ENCODE data around the gene LXN. TPM values are rescaled to one million over a fixed set of nuclear protein-coding genes. Genes with fewer than 3 reads are reported as not detected.
"Not testable (repeated sequence)": the region's sequence is repeated elsewhere in the genome, so short reads cannot be mapped to it uniquely, and the experiment has no call there.

The LXN gene
- total and polyA plus RNA-seq, 7 experiments from 2014 or later, result 2.1 to 18.8 (median 6.7) TPM

DNA sequence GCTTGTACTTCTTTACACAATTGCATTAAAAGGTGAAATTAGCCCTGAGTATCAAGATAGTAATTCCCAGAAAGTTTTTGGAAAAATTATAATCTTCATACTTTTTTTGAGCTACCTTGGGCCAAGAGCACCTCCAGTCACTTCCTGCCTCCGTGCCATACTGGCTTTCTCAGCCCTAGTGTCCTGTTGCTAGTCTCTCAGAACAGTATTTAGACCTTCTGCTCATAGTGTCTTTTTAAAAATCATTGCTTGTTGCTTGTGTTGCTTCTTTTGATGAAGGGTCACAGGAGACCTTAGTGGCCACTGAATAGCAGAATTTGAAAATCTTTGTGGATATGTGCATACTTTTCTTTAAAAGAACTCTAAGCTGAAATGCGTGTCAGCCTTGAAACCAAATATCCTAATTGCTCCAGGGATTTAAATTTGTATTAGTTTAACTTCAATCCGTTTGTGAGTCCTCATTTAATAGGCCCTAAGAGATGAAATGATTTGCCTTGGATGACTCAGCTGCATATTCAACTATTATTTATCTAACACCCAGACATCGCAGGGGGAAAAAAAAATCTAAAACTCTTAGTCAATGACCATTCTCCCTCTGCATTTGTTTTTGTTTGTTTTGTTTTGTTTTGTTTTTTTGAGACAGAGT, 29.1 kb upstream of the LXN start:
- ChIA-PET CTCF (interaction anchor here (0.7 to 1.0 kb wide), 2 partner anchors 26 to 27 kb away, joined by 3 read pairs; no protein-coding TSS in a partner anchor), POLR2A (no interaction called here)
- DNase-seq (no peak), ATAC-seq (no peak)
- Mint-ChIP-seq H3K9me3 (no peaks in the 10 kb centered on the region), H3K4me1 (peaks cover 7 to 25% (median 12%) of the 10 kb centered on the region in 7 donors), H3K27ac (peak overlapping the region in 2 of 9 donors; percentile 20 to 58), H3K4me3 (no peak overlapping the region), H3K27me3 (no peaks in the 10 kb centered on the region), H3K36me3 (peaks cover 5 to 50% (median 24%) of the 10 kb centered on the region in 5 donors)
- intact Hi-C loops (cut with micrococcal nuclease), result no loop called here
- no peaks in the 10 kb centered on the region for H3K27me3 ChIP-seq (ENCODE audit: control insufficient read depth in 2 of 2, insufficient read depth in 2 of 2, low read length in 2 of 2)
- no peak overlapping the region for H3K4me3 ChIP-seq (ENCODE audit: low read length)
- H3K9me3 ChIP-seq (ENCODE audit: control insufficient read depth in 2 of 3, low read length in 3 of 3), result no peaks in the 10 kb centered on the region
- no peaks in the 10 kb centered on the region for H3K4me1 ChIP-seq (ENCODE audit: control insufficient read depth in 2 of 2, insufficient read depth in 2 of 2, low read length in 2 of 2)
- no peak overlapping the region for H3K27ac ChIP-seq (ENCODE audit: low read depth, low read length)
- peaks cover 0 to 14% (median 0%) of the 10 kb centered on the region in 3 experiments for H3K36me3 ChIP-seq (ENCODE audit: control insufficient read depth in 2 of 3, insufficient read depth in 3 of 3, low read length in 3 of 3)

DNA sequence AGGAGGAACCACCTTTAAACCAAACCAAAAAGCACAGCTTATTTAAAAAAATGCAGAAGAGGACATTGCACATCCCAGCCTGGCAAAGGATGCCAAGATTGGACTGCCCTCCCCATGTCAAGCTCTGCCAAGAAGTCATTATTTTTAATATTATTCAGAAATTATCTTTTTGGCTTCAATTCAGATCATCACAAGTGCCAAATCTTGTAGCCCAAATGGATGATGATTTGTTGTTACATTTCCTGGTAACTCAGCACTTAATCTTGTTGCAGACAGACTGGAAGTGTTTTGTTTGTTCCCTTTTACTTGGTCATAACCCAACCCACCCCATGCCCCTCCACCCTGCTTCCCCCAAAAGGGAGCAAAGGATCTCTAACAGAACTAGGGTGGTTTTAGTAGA, 28.1 kb upstream of the LXN start:
- Mint-ChIP-seq H3K27me3 (no peaks in the 10 kb centered on the region), H3K4me1 (peaks cover 7 to 22% (median 12%) of the 10 kb centered on the region in 7 donors), H3K27ac (no peak overlapping the region), H3K9me3 (no peaks in the 10 kb centered on the region), H3K36me3 (peaks cover 0 to 47% (median 19%) of the 10 kb centered on the region in 5 donors), H3K4me3 (no peak overlapping the region)
- Histone ChIP-seq H3K9me3 (ENCODE audit: control insufficient read depth in 2 of 3, low read length in 3 of 3) (no peaks in the 10 kb centered on the region), H3K4me3 (ENCODE audit: low read length) (no peak overlapping the region), H3K36me3 (ENCODE audit: control insufficient read depth in 2 of 3, insufficient read depth in 3 of 3, low read length in 3 of 3) (peaks cover 0 to 13% (median 0%) of the 10 kb centered on the region in 3 experiments), H3K27me3 (ENCODE audit: control insufficient read depth in 2 of 2, insufficient read depth in 2 of 2, low read length in 2 of 2) (no peaks in the 10 kb centered on the region), H3K4me1 (ENCODE audit: control insufficient read depth in 2 of 2, insufficient read depth in 2 of 2, low read length in 2 of 2) (no peaks in the 10 kb centered on the region), H3K27ac (ENCODE audit: low read depth, low read length) (no peak overlapping the region)
- intact Hi-C loops (cut with micrococcal nuclease), result no loop called here
- POLR2A ChIA-PET, result no interaction called here
- ATAC-seq (no peak), DNase-seq (no peak)
- CTCF ChIA-PET, result interaction anchor here (0.7 kb wide), 1 partner anchor 26 kb away, joined by 3 read pairs; no protein-coding TSS in a partner anchor

DNA sequence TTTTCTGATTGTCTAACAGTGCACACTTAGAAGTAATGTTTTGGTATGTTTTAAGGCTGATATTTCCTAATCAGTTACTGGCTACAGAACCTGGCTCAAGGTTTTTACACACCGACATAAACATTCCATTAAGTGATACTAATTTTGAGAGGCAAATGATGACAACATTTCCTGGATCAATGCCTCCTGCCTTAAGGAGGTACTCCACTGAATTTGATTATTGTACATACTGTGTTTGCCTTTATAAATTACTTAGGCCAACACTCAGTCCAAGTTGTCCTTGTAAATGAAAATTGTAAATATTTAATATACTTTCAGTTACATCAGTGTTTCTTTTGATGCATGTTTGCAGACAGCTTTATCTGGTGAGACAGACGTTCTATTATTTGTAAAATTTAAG, 24.2 kb upstream of the LXN start:
- ChIA-PET POLR2A (no interaction called here), CTCF (interaction anchor here (0.5 kb wide), 1 partner anchor 26 kb away, joined by 3 read pairs; no protein-coding TSS in a partner anchor)
- Histone ChIP-seq H3K27me3 (ENCODE audit: control insufficient read depth in 2 of 2, insufficient read depth in 2 of 2, low read length in 2 of 2) (no peaks in the 10 kb centered on the region), H3K27ac (ENCODE audit: low read depth, low read length) (no peak overlapping the region), H3K36me3 (ENCODE audit: control insufficient read depth in 2 of 3, insufficient read depth in 3 of 3, low read length in 3 of 3) (peaks cover 0 to 16% (median 7%) of the 10 kb centered on the region in 3 experiments), H3K9me3 (ENCODE audit: control insufficient read depth in 2 of 3, low read length in 3 of 3) (no peaks in the 10 kb centered on the region), H3K4me1 (ENCODE audit: control insufficient read depth in 2 of 2, insufficient read depth in 2 of 2, low read length in 2 of 2) (no peaks in the 10 kb centered on the region), H3K4me3 (ENCODE audit: low read length) (no peak overlapping the region)
- no peak overlapping the region for H3K27ac Mint-ChIP-seq
- ATAC-seq (no peak), DNase-seq (no peak)
- peaks cover 8 to 52% (median 33%) of the 10 kb centered on the region in 5 donors for H3K36me3 Mint-ChIP-seq
- H3K4me1 Mint-ChIP-seq, result peaks cover 0 to 9% (median 2%) of the 10 kb centered on the region in 7 donors
- no peaks in the 10 kb centered on the region for H3K27me3 Mint-ChIP-seq
- intact Hi-C loops (cut with micrococcal nuclease), result no loop called here
- peaks cover 0 to 3% (median 0%) of the 10 kb centered on the region in 11 donors for H3K9me3 Mint-ChIP-seq
- H3K4me3 Mint-ChIP-seq, result no peak overlapping the region

DNA sequence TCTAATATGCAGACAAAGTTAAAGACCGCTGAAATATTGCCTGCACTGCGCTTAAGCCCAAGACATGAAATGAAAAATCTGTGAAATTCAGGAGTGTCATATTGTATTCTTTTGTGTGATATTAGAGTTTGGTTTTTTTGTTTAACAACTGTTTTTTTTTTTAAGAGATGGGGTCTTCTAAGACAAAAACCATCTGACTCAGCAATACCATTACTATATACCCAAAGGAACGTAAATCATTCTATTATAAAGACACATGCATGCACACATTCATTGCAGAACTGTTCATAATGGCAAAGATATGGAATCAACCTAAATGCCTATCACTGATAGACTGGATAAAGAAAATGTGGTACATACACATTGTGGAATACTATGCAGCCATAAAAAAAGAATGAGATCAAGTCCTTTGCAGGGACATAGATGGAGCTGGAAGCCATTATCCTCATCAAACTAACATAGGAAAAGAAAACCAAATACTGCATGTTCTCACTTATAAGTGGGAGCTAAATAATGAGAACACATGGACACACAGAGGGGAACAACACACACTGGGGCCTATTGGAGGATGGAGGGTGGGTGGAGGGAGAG, 21.5 kb upstream of the LXN start:
- DNase-seq; H3K9me3 Mint-ChIP-seq; POLR2A ChIA-PET; H3K9me3 ChIP-seq (ENCODE audit: control insufficient read depth in 2 of 3, low read length in 3 of 3); H3K4me3 ChIP-seq (ENCODE audit: low read length); intact Hi-C loops (cut with micrococcal nuclease); ATAC-seq; H3K4me1 ChIP-seq (ENCODE audit: control insufficient read depth in 2 of 2, insufficient read depth in 2 of 2, low read length in 2 of 2); H3K4me1 Mint-ChIP-seq; H3K4me3 Mint-ChIP-seq; CTCF ChIA-PET; H3K27me3 ChIP-seq (ENCODE audit: control insufficient read depth in 2 of 2, insufficient read depth in 2 of 2, low read length in 2 of 2); H3K27ac ChIP-seq (ENCODE audit: low read depth, low read length); H3K27me3 Mint-ChIP-seq: not testable (repeated sequence)
- peak overlapping the region in 1 of 9 donors; percentile 12 for H3K27ac Mint-ChIP-seq
- H3K36me3 Mint-ChIP-seq, result peaks cover 8 to 65% (median 50%) of the 10 kb centered on the region in 5 donors
- H3K36me3 ChIP-seq (ENCODE audit: control insufficient read depth in 2 of 3, insufficient read depth in 3 of 3, low read length in 3 of 3), result peaks cover 0 to 26% (median 14%) of the 10 kb centered on the region in 3 experiments

DNA sequence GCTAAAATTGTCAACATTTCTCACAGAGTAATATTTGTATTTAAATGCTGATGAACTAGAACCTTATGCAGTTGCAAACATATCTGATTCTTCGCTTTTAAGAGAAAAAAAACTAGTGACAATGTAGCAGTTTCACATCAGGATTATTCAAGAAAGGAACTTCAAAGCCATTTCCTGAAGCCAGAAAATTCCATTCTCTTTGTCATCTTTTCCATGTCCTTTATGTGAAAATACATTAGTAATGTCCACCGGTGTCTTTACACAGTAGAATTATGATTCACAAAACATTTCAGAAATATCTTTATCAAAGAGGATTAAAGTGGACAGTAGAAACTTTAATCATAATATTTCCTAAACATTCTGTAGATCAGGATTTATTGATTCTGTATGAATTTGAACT, 12.7 kb upstream of the LXN start:
- POLR2A ChIA-PET, result no interaction called here
- H3K4me1 ChIP-seq (ENCODE audit: control insufficient read depth in 2 of 2, insufficient read depth in 2 of 2, low read length in 2 of 2), result no peaks in the 10 kb centered on the region
- no peak overlapping the region for H3K4me3 Mint-ChIP-seq
- no peak overlapping the region for H3K4me3 ChIP-seq (ENCODE audit: low read length)
- intact Hi-C loops (cut with micrococcal nuclease), result no loop called here
- no peaks in the 10 kb centered on the region for H3K9me3 Mint-ChIP-seq
- no peaks in the 10 kb centered on the region for H3K9me3 ChIP-seq (ENCODE audit: control insufficient read depth in 2 of 3, low read length in 3 of 3)
- H3K27ac ChIP-seq (ENCODE audit: low read depth, low read length), result no peak overlapping the region
- peaks cover 4 to 17% (median 5%) of the 10 kb centered on the region in 3 experiments for H3K36me3 ChIP-seq (ENCODE audit: control insufficient read depth in 2 of 3, insufficient read depth in 3 of 3, low read length in 3 of 3)
- DNase-seq, result no peak
- CTCF ChIA-PET, result no interaction called here
- no peaks in the 10 kb centered on the region for H3K27me3 Mint-ChIP-seq
- no peak for ATAC-seq
- H3K36me3 Mint-ChIP-seq, result peaks cover 0 to 37% (median 22%) of the 10 kb centered on the region in 5 donors
- no peaks in the 10 kb centered on the region for H3K27me3 ChIP-seq (ENCODE audit: control insufficient read depth in 2 of 2, insufficient read depth in 2 of 2, low read length in 2 of 2)
- no peak overlapping the region for H3K27ac Mint-ChIP-seq
- peaks cover 0 to 3% (median 0%) of the 10 kb centered on the region in 7 donors for H3K4me1 Mint-ChIP-seq

DNA sequence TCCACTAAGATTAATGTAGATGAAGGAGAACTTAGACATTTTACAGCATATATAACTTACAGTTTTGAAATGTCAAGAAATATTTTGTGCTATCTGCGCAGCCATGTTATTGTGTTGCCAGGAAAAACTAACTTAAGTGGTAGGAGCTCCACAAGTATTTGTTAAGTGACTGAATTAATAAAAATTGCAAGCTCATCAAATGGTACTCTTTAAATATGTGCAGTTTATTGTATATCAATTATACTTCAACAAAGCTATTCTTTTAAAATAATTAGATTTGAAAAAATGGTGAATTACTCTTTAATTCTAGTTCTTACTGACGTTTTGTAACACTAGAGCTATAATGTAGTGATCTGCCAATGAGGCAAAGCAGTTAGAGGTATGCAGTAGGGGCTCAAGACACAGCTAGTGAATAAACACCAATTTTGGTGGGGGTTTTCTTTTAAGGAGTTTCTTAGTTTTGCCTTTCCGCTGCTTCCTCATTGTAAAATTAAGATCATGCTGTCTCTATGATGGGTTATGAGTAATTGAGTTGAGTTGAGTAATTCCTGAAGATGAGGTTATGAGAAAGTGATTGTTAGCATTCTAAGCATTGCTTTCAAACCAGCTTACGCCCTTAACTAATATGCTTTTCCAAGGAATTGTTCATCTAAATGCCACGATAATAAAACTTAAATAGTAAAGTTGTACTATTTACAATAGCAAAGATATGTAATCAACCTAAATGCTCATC, 10.9 kb upstream of the LXN start:
- DNase-seq, result no peak
- no peak for ATAC-seq
- Histone ChIP-seq H3K27ac (ENCODE audit: low read depth, low read length) (no peak overlapping the region), H3K4me3 (ENCODE audit: low read length) (no peak overlapping the region), H3K4me1 (ENCODE audit: control insufficient read depth in 2 of 2, insufficient read depth in 2 of 2, low read length in 2 of 2) (no peaks in the 10 kb centered on the region), H3K27me3 (ENCODE audit: control insufficient read depth in 2 of 2, insufficient read depth in 2 of 2, low read length in 2 of 2) (no peaks in the 10 kb centered on the region), H3K36me3 (ENCODE audit: control insufficient read depth in 2 of 3, insufficient read depth in 3 of 3, low read length in 3 of 3) (peaks cover 4 to 22% (median 5%) of the 10 kb centered on the region in 3 experiments), H3K9me3 (ENCODE audit: control insufficient read depth in 2 of 3, low read length in 3 of 3) (no peaks in the 10 kb centered on the region)
- ChIA-PET POLR2A (interaction anchor here (0.6 to 1.1 kb wide), 2 partner anchors 23 to 38 kb away, joined by 3 read pairs; no protein-coding TSS in a partner anchor), CTCF (interaction anchor here (0.7 to 0.9 kb wide), 2 partner anchors 11 to 106 kb away, joined by 3 read pairs; partner anchors contain the start of gene LXN)
- Mint-ChIP-seq H3K9me3 (no peaks in the 10 kb centered on the region), H3K27ac (no peak overlapping the region), H3K36me3 (peaks cover under 1 to 29% (median 13%) of the 10 kb centered on the region in 5 donors), H3K4me1 (peaks cover 0 to 2% (median 0%) of the 10 kb centered on the region in 7 donors), H3K4me3 (no peak overlapping the region), H3K27me3 (no peaks in the 10 kb centered on the region)
- intact Hi-C loops (cut with micrococcal nuclease), result no loop called here
